Hepatocyte (in vitro differentiated cells): ENCODE data around the gene ARL14EPL. TPM values are rescaled to one million over a fixed set of nuclear protein-coding genes. Genes with fewer than 3 reads are reported as not detected.

Experiments used
- DNase-seq: peaks from one replicate; pipeline ENCODE4 v3.0.0-alpha.2; 2016; ENCODE audit warnings: low spot score
- H2AFZ ChIP-seq: fragments of 200-600 bp; sonication (generic); 2 replicates; pipeline ENCODE4 v1.6.0; 2016; ENCODE audit warnings: antibody characterized with exemption, mild to moderate bottlenecking
- H3K27ac ChIP-seq: fragments of 200-600 bp; sonication (generic); 2 replicates; pipeline ENCODE4 v1.5.1; 2016; ENCODE audit warnings: mild to moderate bottlenecking
- H3K27me3 ChIP-seq: fragments of 200-600 bp; sonication (generic); 2 replicates; pipeline ENCODE4 v1.6.1; 2016
- H3K36me3 ChIP-seq: fragments of 200-600 bp; sonication (generic); replicated peaks from 2 replicates; pipeline ENCODE4 v1.5.1; 2016; ENCODE audit warnings: low read depth; ENCODE audit not compliant: insufficient read depth
- H3K4me1 ChIP-seq: fragments of 200-600 bp; sonication (generic); 2 replicates; pipeline ENCODE4 v1.5.1; 2016; ENCODE audit warnings: mild to moderate bottlenecking, moderate library complexity; ENCODE audit not compliant: insufficient read depth
- H3K4me2 ChIP-seq: fragments of 200-600 bp; sonication (generic); 2 replicates; pipeline ENCODE4 v1.6.0; 2016
- H3K4me3 ChIP-seq: fragments of 200-600 bp; sonication (generic); 2 replicates; pipeline ENCODE4 v1.5.1; 2016; ENCODE audit warnings: mild to moderate bottlenecking
- H3K79me2 ChIP-seq: fragments of 200-600 bp; sonication (generic); 2 replicates; pipeline ENCODE4 v1.6.0; 2017; ENCODE audit warnings: mild to moderate bottlenecking
- H3K9me2 ChIP-seq: fragments of 200-600 bp; sonication (generic); replicated peaks from 2 replicates; pipeline ENCODE4 v1.6.0; 2017; ENCODE audit warnings: mild to moderate bottlenecking; ENCODE audit not compliant: insufficient read depth
- H3K9me3 ChIP-seq: fragments of 200-600 bp; sonication (generic); 2 replicates; pipeline ENCODE4 v1.5.1; 2016; ENCODE audit warnings: low read depth, mild to moderate bottlenecking
- H4K20me1 ChIP-seq: fragments of 200-600 bp; sonication (generic); 2 replicates; pipeline ENCODE4 v1.6.0; 2016; ENCODE audit warnings: mild to moderate bottlenecking; ENCODE audit not compliant: insufficient read depth, poor library complexity, severe bottlenecking
- CTCF ChIP-seq: fragments of 200-600 bp; sonication (generic); IDR thresholded peaks from 2 replicates; pipeline ENCODE4 v1.5.1; 2016; ENCODE audit warnings: antibody characterized with exemption, mild to moderate bottlenecking; ENCODE audit not compliant: poor library complexity
- EZH2 ChIP-seq: fragments of 200-600 bp; sonication (generic); IDR thresholded peaks from 2 replicates; pipeline ENCODE4 v1.6.1; 2016; ENCODE audit warnings: antibody characterized with exemption, mild to moderate bottlenecking, borderline replicate concordance
- EZH2phosphoT487 ChIP-seq: fragments of 200-600 bp; sonication (generic); IDR thresholded peaks from one replicate; pipeline ENCODE4 v1.6.1; 2018; ENCODE audit warnings: antibody characterized with exemption, mild to moderate bottlenecking, low read depth, moderate library complexity; ENCODE audit not compliant: unreplicated experiment, severe bottlenecking
- WGBS: methylation state at CpG from one replicate; pipeline ENCODE4 v1.1.6; 2016; ENCODE audit warnings: low lambda C conversion rate; ENCODE audit errors: missing lambda C conversion rate; 5-methylcytosine and 5-hydroxymethylcytosine counted together
- polyA plus RNA-seq: library from polyadenylated mRNA; unstranded; fragments of >200 nt; fragmentation: Nextera tagmentation; extraction: Ambion mirVana; gene quantifications from 2 replicates; pipeline ENCODE4 v1.2.1, GENCODE V29; 2016
- total RNA-seq: library from RNA; depleted of rRNA; stranded (reverse); fragments of >200 nt; gene quantifications from 2 replicates; pipeline ENCODE4 v1.2.3, GENCODE V29; 2014

The ARL14EPL gene
- total and polyA plus RNA-seq, 2 experiments from 2014 or later: 0.07 TPM; not detected in 1

DNA sequence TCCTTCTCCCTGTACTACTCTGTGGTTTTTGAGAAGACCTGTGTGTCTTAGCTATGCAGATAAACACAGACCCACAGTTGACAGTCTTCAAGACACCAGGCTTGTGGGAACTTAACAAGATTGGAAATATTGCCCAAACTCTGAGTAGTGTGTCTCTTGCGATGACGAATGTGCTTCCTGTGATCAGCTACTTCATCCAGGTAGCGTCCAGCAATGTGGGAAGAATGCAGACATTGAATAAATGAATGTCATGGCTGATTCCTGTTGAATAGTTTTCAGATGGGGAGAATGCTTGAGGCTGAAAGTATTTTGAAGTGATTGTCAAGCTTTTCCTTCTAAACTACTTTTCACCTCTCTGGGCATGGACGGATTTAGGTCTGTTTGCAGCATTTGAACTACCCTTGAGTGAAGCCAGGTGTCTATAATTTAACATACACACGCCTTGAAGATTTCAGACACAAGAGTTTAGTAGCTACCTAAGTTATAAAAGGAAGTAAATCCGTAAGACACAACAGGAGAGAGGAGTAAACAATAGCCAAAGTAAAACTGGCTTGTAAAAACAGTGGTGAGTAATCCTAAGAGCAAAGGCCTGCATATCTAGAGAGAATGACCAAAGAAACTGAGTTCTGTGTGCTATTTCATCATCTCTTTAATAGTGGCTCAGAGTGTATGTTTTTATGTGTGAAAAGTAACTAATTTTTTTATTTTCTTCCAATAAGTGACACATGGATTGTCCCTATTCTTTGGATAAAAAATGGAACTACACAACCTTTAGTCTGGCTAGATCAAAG, 30.0 kb upstream of the ARL14EPL start:
- Histone ChIP-seq H3K79me2 (no peaks in the 10 kb centered on the region), H3K9me2 (no peaks in the 10 kb centered on the region), H3K36me3 (no peaks in the 10 kb centered on the region), H3K27ac (no peak overlapping the region), H3K4me1 (no peaks in the 10 kb centered on the region), H3K4me3 (no peak overlapping the region), H3K27me3 (no peaks in the 10 kb centered on the region), H4K20me1 (no peaks in the 10 kb centered on the region), H3K9me3 (no peaks in the 10 kb centered on the region), H2AFZ (no peak overlapping the region), H3K4me2 (no peak overlapping the region)
- 57% methylated on average over 6 of the region's 6 CpGs for WGBS
- TF ChIP-seq EZH2phosphoT487 (no peak), EZH2 (no peak), CTCF (no peak)
- no peak for DNase-seq

GRCh38 chr5:116004248-116004647, 28.0 kb upstream of the ARL14EPL start:
- TF ChIP-seq CTCF (no peak), EZH2 (no peak), EZH2phosphoT487 (no peak)
- Histone ChIP-seq H3K9me3 (no peaks in the 10 kb centered on the region), H3K36me3 (no peaks in the 10 kb centered on the region), H4K20me1 (no peaks in the 10 kb centered on the region), H3K4me3 (no peak overlapping the region), H2AFZ (no peak overlapping the region), H3K79me2 (no peaks in the 10 kb centered on the region), H3K4me1 (no peaks in the 10 kb centered on the region), H3K27me3 (no peaks in the 10 kb centered on the region), H3K4me2 (no peak overlapping the region), H3K9me2 (no peaks in the 10 kb centered on the region), H3K27ac (no peak overlapping the region)
- no peak for DNase-seq
- WGBS: 89% methylated on average over 3 of the region's 3 CpGs

DNA sequence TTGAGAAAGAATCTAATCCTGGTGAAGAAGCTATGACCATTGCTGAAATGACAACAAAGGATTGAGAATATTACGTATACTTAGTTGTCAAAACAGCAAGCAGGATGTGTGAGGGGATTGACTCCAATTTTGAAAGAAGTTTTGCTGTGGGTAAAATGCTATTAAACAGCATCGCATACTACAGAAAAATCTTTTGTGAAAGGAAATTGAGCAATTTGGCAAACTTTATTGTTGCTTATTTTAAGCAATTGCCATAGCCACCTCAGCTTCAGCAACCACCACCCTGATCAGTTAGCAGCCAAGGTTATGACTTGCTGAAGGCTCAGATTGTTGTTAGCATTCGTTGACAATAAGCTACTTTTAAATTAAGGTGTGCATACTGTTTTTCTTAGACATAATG, 22.5 kb upstream of the ARL14EPL start:
- no peaks in the 10 kb centered on the region for H3K4me1 ChIP-seq
- H2AFZ ChIP-seq: no peak overlapping the region
- H3K79me2 ChIP-seq: no peaks in the 10 kb centered on the region
- H3K4me3 ChIP-seq: no peak overlapping the region
- no peak overlapping the region for H3K4me2 ChIP-seq
- H3K36me3 ChIP-seq: no peaks in the 10 kb centered on the region
- no peak overlapping the region for H3K27ac ChIP-seq
- H3K9me2 ChIP-seq: no peaks in the 10 kb centered on the region
- DNase-seq: no peak
- no peaks in the 10 kb centered on the region for H3K9me3 ChIP-seq
- 94% methylated on average over 3 of the region's 3 CpGs for WGBS
- no peaks in the 10 kb centered on the region for H3K27me3 ChIP-seq
- TF ChIP-seq EZH2phosphoT487 (no peak), EZH2 (no peak), CTCF (no peak)
- H4K20me1 ChIP-seq: no peaks in the 10 kb centered on the region

DNA sequence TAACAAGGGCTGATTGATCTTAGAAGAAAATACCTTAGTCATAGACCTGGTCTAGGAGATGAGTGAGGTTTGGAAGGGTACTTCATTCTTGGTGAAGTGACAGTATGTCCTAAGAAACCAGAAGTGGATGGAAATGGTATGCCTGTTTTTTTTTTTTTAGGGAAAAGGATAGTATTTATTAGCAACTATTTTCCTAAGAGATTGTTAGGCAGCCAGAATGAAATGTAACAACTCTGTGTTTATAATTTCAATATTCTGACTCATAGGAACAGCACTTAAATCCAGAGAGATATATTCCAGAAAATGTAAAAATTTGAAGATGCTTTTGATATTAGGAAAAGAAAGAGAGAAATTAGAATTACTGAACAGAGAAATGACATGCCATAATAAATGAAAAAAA, 21.2 kb upstream of the ARL14EPL start:
- no peak overlapping the region for H3K4me2 ChIP-seq
- H3K27me3 ChIP-seq: no peaks in the 10 kb centered on the region
- H3K27ac ChIP-seq: no peak overlapping the region
- no peaks in the 10 kb centered on the region for H3K9me3 ChIP-seq
- no peaks in the 10 kb centered on the region for H3K4me1 ChIP-seq
- H3K9me2 ChIP-seq: no peaks in the 10 kb centered on the region
- H3K79me2 ChIP-seq: no peaks in the 10 kb centered on the region
- H2AFZ ChIP-seq: no peak overlapping the region
- no peak overlapping the region for H3K4me3 ChIP-seq
- TF ChIP-seq EZH2: no peak
- no peak for TF ChIP-seq EZH2phosphoT487
- TF ChIP-seq CTCF: no peak
- H3K36me3 ChIP-seq: no peaks in the 10 kb centered on the region
- H4K20me1 ChIP-seq: no peaks in the 10 kb centered on the region
- DNase-seq: no peak
